HG03520 (cell line): ENCODE data around the gene SLC48A1.

Experiments
- ATAC-seq: cut with Tn5 transposase; IDR thresholded peaks from one replicate; pipeline ENCODE4 v1.9.1; 2021; ENCODE audit warnings: mild to moderate bottlenecking, moderate library complexity; ENCODE audit not compliant: unreplicated experiment

Gene SLC48A1

GRCh38 chr12:47757840-47758583 is 15.0 kb upstream of the SLC48A1 start:
- no peak for ATAC-seq

GRCh38 chr12:47758584-47758833 is 14.5 kb upstream of the SLC48A1 start:
- no peak for ATAC-seq

GRCh38 chr12:47758834-47759690 is 14.0 kb upstream of the SLC48A1 start, which contains the start of gene RAPGEF3:
TSS of gene RAPGEF3 (minus strand) at chr12:47758880. CDS start at chr12:47758556, 324 bp downstream.
- ATAC-seq = peak; percentile 55

- no peak for ATAC-seq
These were observed 10.1 kb upstream of the SLC48A1 start for GRCh38 chr12:47762850-47763465.

- ATAC-seq = no peak
These were observed 9.3 kb upstream of the SLC48A1 start for GRCh38 chr12:47763481-47764346.

- no peak for ATAC-seq
These were observed 6.4 kb upstream of the SLC48A1 start for GRCh38 chr12:47766502-47767215.

- ATAC-seq = no peak
These were observed 5.8 kb upstream of the SLC48A1 start for GRCh38 chr12:47767216-47767724.

- no peak for ATAC-seq
These were observed 4.7 kb upstream of the SLC48A1 start for GRCh38 chr12:47768323-47768811.

GRCh38 chr12:47769234-47770085 is 3.6 kb upstream of the SLC48A1 start:
- no peak for ATAC-seq

GRCh38 chr12:47770086-47770726 is 2.8 kb upstream of the SLC48A1 start:
- ATAC-seq = no peak

GRCh38 chr12:47771304-47771703 is 1.7 kb upstream of the SLC48A1 start:
- no peak for ATAC-seq

GRCh38 chr12:47772094-47772660 is 861 bp upstream of the SLC48A1 start:
- ATAC-seq = no peak

GRCh38 chr12:47772738-47773061 is 338 bp upstream of the SLC48A1 start:
- ATAC-seq = no peak

GRCh38 chr12:47773858-47774580 is 981 bp downstream of the SLC48A1 start:
- no peak for ATAC-seq

GRCh38 chr12:47774663-47775062 is 1.6 kb downstream of the SLC48A1 start:
- ATAC-seq = no peak

GRCh38 chr12:47775100-47775911 is 2.3 kb downstream of the SLC48A1 start:
- ATAC-seq = no peak
